Glutamatergic neuron (in vitro differentiated cells): Measurements from ENCODE around the gene CSTF1. TPM values are rescaled to one million over a fixed set of nuclear protein-coding genes. Genes with fewer than 3 reads are reported as not detected.

Experiments used
- DNase-seq: peaks from one replicate; pipeline ENCODE4 v3.0.0; 2022
- H3K27ac Mint-ChIP-seq: one replicate; pipeline ENCODE4 v1.8.0; 2020; ENCODE audit warnings: mild to moderate bottlenecking, mixed read lengths, inconsistent platforms; ENCODE audit not compliant: unreplicated experiment
- H3K27me3 Mint-ChIP-seq: one replicate; pipeline ENCODE4 v1.8.0; 2020; ENCODE audit warnings: mild to moderate bottlenecking, moderate library complexity, mixed read lengths, inconsistent platforms; ENCODE audit not compliant: unreplicated experiment
- H3K36me3 Mint-ChIP-seq: one replicate; pipeline ENCODE4 v1.8.0; 2020; ENCODE audit warnings: mild to moderate bottlenecking, mixed read lengths, inconsistent platforms; ENCODE audit not compliant: unreplicated experiment
- H3K4me1 Mint-ChIP-seq: one replicate; pipeline ENCODE4 v1.8.0; 2020; ENCODE audit warnings: mild to moderate bottlenecking, low read depth, mixed read lengths, inconsistent platforms; ENCODE audit not compliant: unreplicated experiment
- H3K4me3 Mint-ChIP-seq: one replicate; pipeline ENCODE4 v1.8.0; 2020; ENCODE audit warnings: mild to moderate bottlenecking, mixed read lengths, inconsistent platforms; ENCODE audit not compliant: unreplicated experiment
- H3K9me3 Mint-ChIP-seq: one replicate; pipeline ENCODE4 v1.8.0; 2020; ENCODE audit warnings: mild to moderate bottlenecking, moderate library complexity, mixed read lengths, inconsistent platforms; ENCODE audit not compliant: unreplicated experiment
- total RNA-seq: library from RNA; stranded (reverse); fragmentation: NEBNext Ultra II Directional; extraction: Animal tissue kit (Norgen Biotek cat#: 25700); gene quantifications from one replicate; pipeline ENCODE4 v1.2.1, GENCODE V29; 2021; ENCODE audit not compliant: unreplicated experiment
- TF ChIP-seq, protein P1 (sequence below): fragments of 200-600 bp; sonication (generic); IDR thresholded peaks from one replicate; pipeline ENCODE4 v1.5.0; 2021; ENCODE audit not compliant: partially characterized antibody, unreplicated experiment

Gene CSTF1
- total RNA-seq, 1 donor from 2014 or later, result 25.6 TPM

GRCh38 chr20:56360133-56360907 lies 32.1 kb upstream of the CSTF1 start:
- Mint-ChIP-seq H3K9me3 (peaks cover 3% of the 10 kb centered on the region), H3K27ac (peak overlapping the region; percentile 93), H3K36me3 (no peaks in the 10 kb centered on the region), H3K4me1 (peaks cover 18% of the 10 kb centered on the region), H3K4me3 (peak overlapping the region; percentile 95), H3K27me3 (peaks cover 9% of the 10 kb centered on the region)
- TF ChIP-seq, protein P1, sequence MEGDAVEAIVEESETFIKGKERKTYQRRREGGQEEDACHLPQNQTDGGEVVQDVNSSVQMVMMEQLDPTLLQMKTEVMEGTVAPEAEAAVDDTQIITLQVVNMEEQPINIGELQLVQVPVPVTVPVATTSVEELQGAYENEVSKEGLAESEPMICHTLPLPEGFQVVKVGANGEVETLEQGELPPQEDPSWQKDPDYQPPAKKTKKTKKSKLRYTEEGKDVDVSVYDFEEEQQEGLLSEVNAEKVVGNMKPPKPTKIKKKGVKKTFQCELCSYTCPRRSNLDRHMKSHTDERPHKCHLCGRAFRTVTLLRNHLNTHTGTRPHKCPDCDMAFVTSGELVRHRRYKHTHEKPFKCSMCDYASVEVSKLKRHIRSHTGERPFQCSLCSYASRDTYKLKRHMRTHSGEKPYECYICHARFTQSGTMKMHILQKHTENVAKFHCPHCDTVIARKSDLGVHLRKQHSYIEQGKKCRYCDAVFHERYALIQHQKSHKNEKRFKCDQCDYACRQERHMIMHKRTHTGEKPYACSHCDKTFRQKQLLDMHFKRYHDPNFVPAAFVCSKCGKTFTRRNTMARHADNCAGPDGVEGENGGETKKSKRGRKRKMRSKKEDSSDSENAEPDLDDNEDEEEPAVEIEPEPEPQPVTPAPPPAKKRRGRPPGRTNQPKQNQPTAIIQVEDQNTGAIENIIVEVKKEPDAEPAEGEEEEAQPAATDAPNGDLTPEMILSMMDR, result no peak
- DNase-seq, result no peak

- H3K4me1 Mint-ChIP-seq, result peaks cover 18% of the 10 kb centered on the region
- H3K27ac Mint-ChIP-seq, result peak overlapping the region; percentile 93
- peaks cover 9% of the 10 kb centered on the region for H3K27me3 Mint-ChIP-seq
- DNase-seq, result no peak
- H3K36me3 Mint-ChIP-seq, result no peaks in the 10 kb centered on the region
- H3K4me3 Mint-ChIP-seq, result peak overlapping the region; percentile 95
- TF ChIP-seq, protein P1, result no peak
- H3K9me3 Mint-ChIP-seq, result peaks cover 3% of the 10 kb centered on the region
Observed at GRCh38 chr20:56360908-56361205, 31.6 kb upstream of the CSTF1 start.

GRCh38 chr20:56361900-56362299 lies 30.5 kb upstream of the CSTF1 start:
- DNase-seq, result no peak
- Mint-ChIP-seq H3K36me3 (peaks cover 3% of the 10 kb centered on the region), H3K27ac (no peak overlapping the region), H3K9me3 (peaks cover 3% of the 10 kb centered on the region), H3K4me3 (no peak overlapping the region), H3K27me3 (peaks cover 9% of the 10 kb centered on the region), H3K4me1 (peaks cover 18% of the 10 kb centered on the region)
- TF ChIP-seq, protein P1, result no peak

DNA sequence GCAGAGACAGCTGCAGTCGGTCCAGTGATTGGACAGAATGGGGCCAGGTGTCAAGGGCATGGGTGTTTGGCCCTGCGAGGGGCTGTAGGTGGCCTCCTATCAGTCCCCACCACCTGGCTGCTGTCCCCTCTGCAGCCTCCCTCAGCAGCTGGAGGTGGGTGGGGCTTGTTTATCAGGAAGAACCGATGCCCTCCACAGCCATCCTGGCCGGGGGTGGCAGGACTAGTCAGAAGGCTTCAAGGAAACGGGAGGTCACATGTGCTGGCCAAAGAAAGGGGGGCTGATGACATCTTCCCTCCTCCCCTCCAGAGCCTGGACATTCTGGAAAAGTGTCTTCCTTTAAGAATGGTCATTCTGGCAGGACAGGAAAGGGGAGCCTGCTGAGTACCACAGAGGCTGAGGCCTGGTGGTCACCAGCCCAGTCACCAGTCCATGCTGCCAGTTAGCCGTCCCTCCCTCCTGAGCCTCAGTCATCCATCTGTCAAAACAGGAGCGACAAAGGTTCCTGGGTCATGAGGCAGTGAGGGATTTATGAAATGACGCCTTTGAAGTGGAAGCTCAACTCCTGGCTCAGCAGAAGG lies 29.5 kb upstream of the CSTF1 start:
- H3K4me3 Mint-ChIP-seq, result no peak overlapping the region
- no peak overlapping the region for H3K27ac Mint-ChIP-seq
- DNase-seq, result peak; percentile 38
- peaks cover 6% of the 10 kb centered on the region for H3K36me3 Mint-ChIP-seq
- peaks cover 18% of the 10 kb centered on the region for H3K4me1 Mint-ChIP-seq
- peaks cover 3% of the 10 kb centered on the region for H3K9me3 Mint-ChIP-seq
- TF ChIP-seq, protein P1, result no peak
- H3K27me3 Mint-ChIP-seq, result peaks cover 9% of the 10 kb centered on the region

DNA sequence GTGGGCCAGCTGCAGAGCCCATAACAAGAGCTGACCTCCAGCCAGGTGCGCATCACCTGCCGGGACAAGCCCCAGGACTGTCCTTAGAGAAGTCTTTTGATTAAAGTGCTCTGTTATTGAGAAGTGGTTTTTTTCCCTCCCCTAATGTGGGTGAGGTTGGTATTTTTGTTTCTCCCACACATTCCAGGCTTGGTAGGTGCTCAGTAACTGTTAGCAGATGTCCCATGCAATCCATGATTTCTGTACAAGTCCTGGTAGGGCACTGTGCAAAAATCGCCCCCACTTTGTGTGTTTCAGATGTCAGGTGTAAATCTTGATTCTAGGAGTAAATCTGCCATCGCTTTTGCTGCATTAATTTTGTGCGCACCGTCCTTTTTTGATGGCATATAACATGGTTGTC lies 29.0 kb upstream of the CSTF1 start:
- H3K9me3 Mint-ChIP-seq, result peaks cover 3% of the 10 kb centered on the region
- no peak overlapping the region for H3K4me3 Mint-ChIP-seq
- H3K36me3 Mint-ChIP-seq, result peaks cover 6% of the 10 kb centered on the region
- no peak overlapping the region for H3K27ac Mint-ChIP-seq
- TF ChIP-seq, protein P1, result no peak
- H3K4me1 Mint-ChIP-seq, result peaks cover 20% of the 10 kb centered on the region
- peaks cover 10% of the 10 kb centered on the region for H3K27me3 Mint-ChIP-seq
- DNase-seq, result no peak
